Stimulated activated CD4-positive, alpha-beta T cell treated with anti-CD3 and anti-CD28 coated beads, Interleukin-2, amount 100 ng/mL, for 48 hours (primary cell): ENCODE results near the gene UMAD1.
"Not testable (repeated sequence)": the region's sequence is repeated elsewhere in the genome, so short reads cannot be mapped to it uniquely, and the experiment has no call there.

Experiments
- DNase-seq, 2 donors: peaks; one replicate each; pipeline ENCODE4 v3.0.0-alpha.2; 2020

Gene UMAD1

GRCh38 chr7:7808156-7808555 lies 167.6 kb downstream of the UMAD1 start:
- DNase-seq: no peak

- DNase-seq: no peak
Observed at GRCh38 chr7:7808626-7809025, 168.1 kb downstream of the UMAD1 start.

- DNase-seq: no peak
Observed at GRCh38 chr7:7810380-7810779, 169.8 kb downstream of the UMAD1 start.

GRCh38 chr7:7810826-7811225 lies 170.3 kb downstream of the UMAD1 start:
- no peak for DNase-seq

GRCh38 chr7:7812112-7812511 lies 171.6 kb downstream of the UMAD1 start:
- no peak for DNase-seq

- no peak for DNase-seq
Observed at GRCh38 chr7:7815395-7815794, 174.8 kb downstream of the UMAD1 start.

- DNase-seq: no peak
Observed at GRCh38 chr7:7816084-7816483, 175.5 kb downstream of the UMAD1 start.

- no peak for DNase-seq
Observed at GRCh38 chr7:7816816-7817536, 176.4 kb downstream of the UMAD1 start.

- DNase-seq: no peak
Observed at GRCh38 chr7:7817748-7818147, 177.2 kb downstream of the UMAD1 start.

- DNase-seq: not testable (repeated sequence)
Observed at GRCh38 chr7:7818179-7818578, 177.6 kb downstream of the UMAD1 start.

GRCh38 chr7:7819442-7820247 lies 179.1 kb downstream of the UMAD1 start:
- no peak for DNase-seq

- no peak for DNase-seq
Observed at GRCh38 chr7:7820409-7820808, 179.9 kb downstream of the UMAD1 start.

GRCh38 chr7:7820939-7821338 lies 180.4 kb downstream of the UMAD1 start:
- no peak for DNase-seq

GRCh38 chr7:7821517-7821916 lies 181.0 kb downstream of the UMAD1 start:
- no peak for DNase-seq

GRCh38 chr7:7825294-7825693 lies 184.7 kb downstream of the UMAD1 start:
- not testable (repeated sequence) for DNase-seq

- DNase-seq: no peak
Observed at GRCh38 chr7:7829667-7830066, 189.1 kb downstream of the UMAD1 start.

GRCh38 chr7:7830122-7830878 lies 189.7 kb downstream of the UMAD1 start:
- DNase-seq: no peak

- no peak for DNase-seq
Observed at GRCh38 chr7:7832518-7832917, 192.0 kb downstream of the UMAD1 start.

- DNase-seq: no peak
Observed at GRCh38 chr7:7834761-7835160, 194.2 kb downstream of the UMAD1 start.

- no peak for DNase-seq
Observed at GRCh38 chr7:7841027-7841426, 200.5 kb downstream of the UMAD1 start.

- no peak for DNase-seq
Observed at GRCh38 chr7:7843240-7843639, 202.7 kb downstream of the UMAD1 start.

- no peak for DNase-seq
Observed at GRCh38 chr7:7843972-7844371, 203.4 kb downstream of the UMAD1 start.

- no peak for DNase-seq
Observed at GRCh38 chr7:7848246-7848645, 207.7 kb downstream of the UMAD1 start.

- DNase-seq: no peak
Observed at GRCh38 chr7:7848892-7849291, 208.3 kb downstream of the UMAD1 start.
